ENCODE results near the gene CAMSAP1. TPM values are rescaled to one million over a fixed set of nuclear protein-coding genes. Genes with fewer than 3 reads are reported as not detected.

The CAMSAP1 gene
- total and polyA plus RNA-seq, 11 donors: 10.9 to 38.3 (median 19.9) TPM

DNA sequence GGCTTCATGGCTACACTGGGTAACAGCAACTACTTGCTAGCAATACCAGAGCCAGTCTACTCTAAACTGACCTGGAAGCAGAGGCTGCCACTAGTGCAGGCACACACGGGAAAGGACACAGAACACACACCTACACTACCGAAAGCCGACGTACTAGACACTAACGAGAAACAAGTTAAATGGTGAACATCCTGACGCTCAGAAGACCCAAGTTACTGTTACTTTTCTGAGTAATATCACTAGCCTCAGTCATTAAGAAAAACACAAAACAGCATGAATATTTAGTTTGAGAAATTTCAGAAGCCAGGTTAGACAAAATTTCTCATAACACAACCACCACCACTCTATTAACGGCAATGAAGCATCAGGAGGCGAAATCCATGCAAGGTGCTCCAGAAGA is 44.5 kb downstream of the CAMSAP1 start:
- Histone ChIP-seq H3K27ac (no peak overlapping the region), H3K27me3 (no peaks in the 10 kb centered on the region), H3K4me1 (peaks cover 0 to 10% (median 3%) of the 10 kb centered on the region in 12 donors), H3K36me3 (peaks cover 0 to 17% (median 0%) of the 10 kb centered on the region in 9 donors), H3K9me3 (no peaks in the 10 kb centered on the region), H3K4me3 (no peak overlapping the region)
- DNase-seq (no peak), ATAC-seq (no peak)
- intact Hi-C loops (cut with DNase I): loop anchor here in 7 of 10 donors (5.0 to 10.0 kb wide), 7 partner anchors 44 to 262 kb away; partner anchors contain the start of genes UBAC1 (in 2 of the 7) and CAMSAP1 (in 1 of the 7)
- TF ChIP-seq, protein P1, sequence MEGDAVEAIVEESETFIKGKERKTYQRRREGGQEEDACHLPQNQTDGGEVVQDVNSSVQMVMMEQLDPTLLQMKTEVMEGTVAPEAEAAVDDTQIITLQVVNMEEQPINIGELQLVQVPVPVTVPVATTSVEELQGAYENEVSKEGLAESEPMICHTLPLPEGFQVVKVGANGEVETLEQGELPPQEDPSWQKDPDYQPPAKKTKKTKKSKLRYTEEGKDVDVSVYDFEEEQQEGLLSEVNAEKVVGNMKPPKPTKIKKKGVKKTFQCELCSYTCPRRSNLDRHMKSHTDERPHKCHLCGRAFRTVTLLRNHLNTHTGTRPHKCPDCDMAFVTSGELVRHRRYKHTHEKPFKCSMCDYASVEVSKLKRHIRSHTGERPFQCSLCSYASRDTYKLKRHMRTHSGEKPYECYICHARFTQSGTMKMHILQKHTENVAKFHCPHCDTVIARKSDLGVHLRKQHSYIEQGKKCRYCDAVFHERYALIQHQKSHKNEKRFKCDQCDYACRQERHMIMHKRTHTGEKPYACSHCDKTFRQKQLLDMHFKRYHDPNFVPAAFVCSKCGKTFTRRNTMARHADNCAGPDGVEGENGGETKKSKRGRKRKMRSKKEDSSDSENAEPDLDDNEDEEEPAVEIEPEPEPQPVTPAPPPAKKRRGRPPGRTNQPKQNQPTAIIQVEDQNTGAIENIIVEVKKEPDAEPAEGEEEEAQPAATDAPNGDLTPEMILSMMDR (IDR thresholded peaks at IDR 0.05): no peak
- TF ChIP-seq POLR2A (IDR thresholded peaks at IDR 0.05): no peak
- 94 to 97% (median 95%) methylated on average over 8 of the region's 8 CpGs for WGBS, 4 donors

- H3K36me3 ChIP-seq: peaks cover 0 to 39% (median 13%) of the 10 kb centered on the region in 9 donors
- intact Hi-C loops (cut with DNase I): no loop called here
These were observed 48.7 kb downstream of the CAMSAP1 start for GRCh38 chr9:135858491-135859185.

DNA sequence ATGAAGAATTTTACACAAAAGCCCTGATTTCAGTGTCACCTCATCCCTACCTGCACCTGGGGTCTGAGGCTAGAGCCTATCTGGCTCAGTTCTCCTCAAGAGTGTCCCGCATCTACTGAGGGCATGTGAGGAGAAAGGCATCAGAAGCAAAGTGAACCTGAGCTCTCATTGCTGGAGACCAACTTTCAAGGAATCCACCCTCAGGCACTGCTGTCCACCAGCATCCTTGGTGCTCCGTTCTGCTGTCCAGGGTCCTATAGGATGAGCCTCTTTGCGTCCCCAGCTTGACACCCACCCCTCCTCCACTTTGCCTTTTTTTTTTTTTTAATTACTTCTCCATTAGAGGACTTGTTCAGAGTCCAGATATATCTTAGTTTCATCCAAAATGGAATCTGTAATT is 49.5 kb downstream of the CAMSAP1 start:
- Histone ChIP-seq H3K36me3 (peaks cover 0 to 47% (median 21%) of the 10 kb centered on the region in 9 donors), H3K27ac (no peak overlapping the region), H3K4me3 (no peak overlapping the region), H3K4me1 (no peaks in the 10 kb centered on the region), H3K9me3 (no peaks in the 10 kb centered on the region), H3K27me3 (no peaks in the 10 kb centered on the region)
- DNase-seq (no peak), ATAC-seq (no peak)
- TF ChIP-seq POLR2A (IDR thresholded peaks at IDR 0.05): no peak
- TF ChIP-seq, protein P1 (IDR thresholded peaks at IDR 0.05): no peak
- intact Hi-C loops (cut with DNase I): no loop called here
- WGBS, 4 donors: 94 to 100% (median 97%) methylated on average over 3 of the region's 3 CpGs

More at GRCh38 chr9:135858491-135859185, 48.7 kb downstream of the CAMSAP1 start:
- Histone ChIP-seq H3K27ac (no peak overlapping the region), H3K4me1 (no peaks in the 10 kb centered on the region), H3K9me3 (no peaks in the 10 kb centered on the region), H3K27me3 (no peaks in the 10 kb centered on the region), H3K4me3 (no peak overlapping the region)
- WGBS, 4 donors: 89 to 95% (median 93%) methylated on average over 1 of the region's 1 CpG
- TF ChIP-seq, protein P1 (IDR thresholded peaks at IDR 0.05): no peak
- TF ChIP-seq POLR2A (IDR thresholded peaks at IDR 0.05): no peak
- ATAC-seq: no peak
- DNase-seq: no peak

DNA sequence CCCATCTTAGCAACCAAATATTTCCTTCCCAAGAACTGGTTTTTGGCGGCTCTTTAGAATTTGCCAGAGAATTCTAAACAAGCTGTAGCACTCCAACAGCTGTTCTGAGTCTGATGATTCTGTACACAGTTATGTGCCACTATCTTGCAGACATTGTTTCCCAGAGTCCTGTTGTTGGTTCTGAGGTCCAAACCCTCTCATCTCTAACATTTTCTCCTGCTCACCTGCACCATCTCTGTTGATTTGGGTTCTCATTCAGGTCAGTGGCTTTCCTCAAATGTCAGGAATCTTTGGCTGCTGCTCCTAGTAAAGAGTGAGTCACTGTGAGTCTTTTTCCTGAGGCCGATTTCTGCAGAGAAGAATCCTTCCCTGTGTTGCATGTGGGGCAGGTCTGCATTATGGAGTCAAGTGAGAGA is 50.0 kb downstream of the CAMSAP1 start:
- DNase-seq (no peak), ATAC-seq (no peak)
- intact Hi-C loops (cut with DNase I): no loop called here
- no peaks in the 10 kb centered on the region for H3K4me1 ChIP-seq
- WGBS, 4 donors: 73 to 96% (median 87%) methylated on average over 2 of the region's 2 CpGs
- H3K36me3 ChIP-seq: peaks cover 0 to 48% (median 26%) of the 10 kb centered on the region in 9 donors
- H3K4me3 ChIP-seq: no peak overlapping the region
- no peaks in the 10 kb centered on the region for H3K9me3 ChIP-seq
- no peak for TF ChIP-seq POLR2A (IDR thresholded peaks at IDR 0.05)
- no peak overlapping the region for H3K27ac ChIP-seq
- no peaks in the 10 kb centered on the region for H3K27me3 ChIP-seq
